MM.1S (cell line): ENCODE data around the gene MECP2.

ENCODE experiments used
- EZH2 ChIP-seq: fragments of 300-600 bp; sonication (generic); optimal IDR thresholded peaks from 2 replicates; pipeline ENCODE3; 2017; ENCODE audit warnings: low read depth, mild to moderate bottlenecking, antibody characterized with exemption, low read length, mixed read lengths
- EZH2phosphoT487 ChIP-seq: fragments of 300-600 bp; sonication (generic); IDR thresholded peaks from 2 replicates; pipeline ENCODE4 v1.6.1; 2018; ENCODE audit warnings: antibody characterized with exemption, low read length
- TF ChIP-seq, protein P1 (sequence below): fragments of 300-600 bp; sonication (generic); IDR thresholded peaks from 2 replicates; pipeline ENCODE4 v1.5.1; 2016; ENCODE audit warnings: antibody characterized with exemption, low read length, mixed read lengths

DNA sequence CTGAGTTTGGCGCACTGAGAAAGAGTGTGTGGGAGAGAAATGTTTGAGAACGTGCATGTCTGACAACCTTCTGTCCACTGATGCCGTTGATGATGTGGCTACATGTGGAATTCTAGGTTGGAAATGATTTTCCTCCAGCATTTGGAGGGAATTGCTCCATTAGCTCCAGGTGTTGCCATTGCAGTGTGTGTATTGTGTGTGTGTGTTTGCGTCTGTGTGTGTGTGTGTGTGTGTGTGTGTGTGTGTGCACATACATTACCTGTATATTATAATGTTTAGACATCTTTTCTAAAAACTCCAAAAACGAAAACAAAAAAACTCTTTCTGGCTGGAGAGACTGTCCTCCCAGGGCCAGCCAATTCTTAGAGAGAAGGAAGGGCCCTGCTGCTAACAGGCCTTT is 18.2 kb upstream of the MECP2 start:
- TF ChIP-seq, protein P1, sequence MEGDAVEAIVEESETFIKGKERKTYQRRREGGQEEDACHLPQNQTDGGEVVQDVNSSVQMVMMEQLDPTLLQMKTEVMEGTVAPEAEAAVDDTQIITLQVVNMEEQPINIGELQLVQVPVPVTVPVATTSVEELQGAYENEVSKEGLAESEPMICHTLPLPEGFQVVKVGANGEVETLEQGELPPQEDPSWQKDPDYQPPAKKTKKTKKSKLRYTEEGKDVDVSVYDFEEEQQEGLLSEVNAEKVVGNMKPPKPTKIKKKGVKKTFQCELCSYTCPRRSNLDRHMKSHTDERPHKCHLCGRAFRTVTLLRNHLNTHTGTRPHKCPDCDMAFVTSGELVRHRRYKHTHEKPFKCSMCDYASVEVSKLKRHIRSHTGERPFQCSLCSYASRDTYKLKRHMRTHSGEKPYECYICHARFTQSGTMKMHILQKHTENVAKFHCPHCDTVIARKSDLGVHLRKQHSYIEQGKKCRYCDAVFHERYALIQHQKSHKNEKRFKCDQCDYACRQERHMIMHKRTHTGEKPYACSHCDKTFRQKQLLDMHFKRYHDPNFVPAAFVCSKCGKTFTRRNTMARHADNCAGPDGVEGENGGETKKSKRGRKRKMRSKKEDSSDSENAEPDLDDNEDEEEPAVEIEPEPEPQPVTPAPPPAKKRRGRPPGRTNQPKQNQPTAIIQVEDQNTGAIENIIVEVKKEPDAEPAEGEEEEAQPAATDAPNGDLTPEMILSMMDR, result no peak
- TF ChIP-seq EZH2phosphoT487 (no peak), EZH2 (no peak)
